Measurements from ENCODE around the gene CACNA2D3.

CACNA2D3 gene

GRCh38 chr3:54760201-54760600 is 637.8 kb downstream of the CACNA2D3 start:
- no peak for DNase-seq (ENCODE audit: low read depth)
- no peak overlapping the region for H3K4me3 ChIP-seq (ENCODE audit: low read depth, low read length)
- TF ChIP-seq CTCF (IDR thresholded peaks at IDR 0.05; ENCODE audit: insufficient read depth, low read depth, low read length, missing control alignments), result no peak

GRCh38 chr3:54761637-54762036 is 639.3 kb downstream of the CACNA2D3 start:
- no peak for TF ChIP-seq CTCF (IDR thresholded peaks at IDR 0.05; ENCODE audit: insufficient read depth, low read depth, low read length, missing control alignments)
- no peak overlapping the region for H3K4me3 ChIP-seq (ENCODE audit: low read depth, low read length)
- no peak for DNase-seq (ENCODE audit: low read depth)

GRCh38 chr3:54764911-54765310 is 642.6 kb downstream of the CACNA2D3 start:
- no peak overlapping the region for H3K4me3 ChIP-seq (ENCODE audit: low read depth, low read length)
- TF ChIP-seq CTCF (IDR thresholded peaks at IDR 0.05; ENCODE audit: insufficient read depth, low read depth, low read length, missing control alignments), result no peak
- DNase-seq (ENCODE audit: low read depth), result no peak

GRCh38 chr3:54771050-54771449 is 648.7 kb downstream of the CACNA2D3 start:
- no peak for DNase-seq (ENCODE audit: low read depth)
- no peak for TF ChIP-seq CTCF (IDR thresholded peaks at IDR 0.05; ENCODE audit: insufficient read depth, low read depth, low read length, missing control alignments)
- H3K4me3 ChIP-seq (ENCODE audit: low read depth, low read length), result no peak overlapping the region

GRCh38 chr3:54772051-54772450 is 649.7 kb downstream of the CACNA2D3 start:
- H3K4me3 ChIP-seq (ENCODE audit: low read depth, low read length), result no peak overlapping the region
- TF ChIP-seq CTCF (IDR thresholded peaks at IDR 0.05; ENCODE audit: insufficient read depth, low read depth, low read length, missing control alignments), result no peak
- no peak for DNase-seq (ENCODE audit: low read depth)

- no peak for DNase-seq (ENCODE audit: low read depth)
- no peak for TF ChIP-seq CTCF (IDR thresholded peaks at IDR 0.05; ENCODE audit: insufficient read depth, low read depth, low read length, missing control alignments)
- no peak overlapping the region for H3K4me3 ChIP-seq (ENCODE audit: low read depth, low read length)
These were observed 650.4 kb downstream of the CACNA2D3 start for GRCh38 chr3:54772746-54773145.

GRCh38 chr3:54773271-54773670 is 650.9 kb downstream of the CACNA2D3 start:
- no peak for TF ChIP-seq CTCF (IDR thresholded peaks at IDR 0.05; ENCODE audit: insufficient read depth, low read depth, low read length, missing control alignments)
- no peak for DNase-seq (ENCODE audit: low read depth)

More at GRCh38 chr3:54773271-54773670, 650.9 kb downstream of the CACNA2D3 start:
- H3K4me3 ChIP-seq (ENCODE audit: low read depth, low read length), result no peak overlapping the region
